SH-SY5Y (cell line): ENCODE data around the gene BACE2.

Experiments used
- GATA2 ChIP-seq: IDR thresholded peaks from 2 replicates; pipeline ENCODE4 v1.6.1; 2011; ENCODE audit warnings: mild to moderate bottlenecking, low read depth, low read length
- GATA3 ChIP-seq: IDR thresholded peaks from 2 replicates; pipeline ENCODE4 v1.6.1; 2011; ENCODE audit warnings: low read depth, mild to moderate bottlenecking, low read length, moderate library complexity

The BACE2 gene

DNA sequence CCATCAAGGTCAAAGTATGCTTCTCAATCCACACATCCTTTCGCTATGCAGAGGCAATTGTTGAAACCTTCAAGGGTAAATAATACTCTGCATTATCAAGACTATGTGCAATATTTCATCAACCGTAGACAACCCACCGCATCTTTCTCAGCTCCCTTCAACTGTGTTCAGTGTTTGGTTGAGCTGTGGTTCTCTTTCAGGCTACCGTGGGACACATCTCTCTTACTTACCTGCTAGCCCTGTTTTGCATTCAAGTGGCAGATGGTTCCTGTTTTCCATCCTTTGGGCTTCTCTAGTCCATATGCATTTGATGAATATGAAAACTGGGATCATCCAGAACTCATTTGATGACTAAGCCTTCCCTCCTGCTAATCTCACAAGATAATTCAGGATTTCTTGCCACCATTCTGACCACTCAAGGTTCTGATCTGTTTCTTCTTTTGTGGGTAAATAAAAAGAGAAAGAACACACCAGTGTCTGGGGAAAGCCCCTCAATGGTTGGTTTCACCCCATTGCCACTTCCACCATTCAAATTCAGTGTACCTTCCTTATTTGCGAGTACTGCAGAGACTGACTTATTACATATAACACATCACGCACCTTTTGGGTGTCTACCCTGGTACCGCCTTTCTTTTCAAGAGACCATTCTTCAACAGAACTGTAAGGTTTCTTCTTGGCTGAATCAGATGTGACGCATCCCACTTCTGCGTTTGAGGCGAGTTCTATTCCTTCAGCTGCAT lies 61.7 kb downstream of the BACE2 start:
- TF ChIP-seq GATA2, result no peak
- no peak for TF ChIP-seq GATA3

DNA sequence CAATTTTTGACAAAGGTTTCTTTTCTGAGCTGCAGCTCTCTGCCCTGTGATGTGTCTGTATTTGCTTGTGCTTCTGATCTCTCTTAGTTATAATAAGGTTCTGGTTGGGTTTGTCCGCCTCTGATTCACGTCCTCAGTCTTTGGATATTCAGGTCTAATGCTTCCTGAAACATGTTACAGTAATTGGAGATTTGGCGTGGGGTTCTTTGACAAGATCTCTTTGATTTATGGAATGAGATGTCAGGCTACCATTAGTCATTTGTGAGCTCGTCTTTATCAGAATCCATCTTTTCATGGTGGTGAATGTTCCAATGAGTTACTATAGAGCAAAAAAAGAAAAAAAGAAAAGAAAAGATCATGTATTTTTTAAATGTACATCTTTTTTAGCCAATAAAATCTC lies 62.5 kb downstream of the BACE2 start:
- TF ChIP-seq GATA3, result no peak
- no peak for TF ChIP-seq GATA2

DNA sequence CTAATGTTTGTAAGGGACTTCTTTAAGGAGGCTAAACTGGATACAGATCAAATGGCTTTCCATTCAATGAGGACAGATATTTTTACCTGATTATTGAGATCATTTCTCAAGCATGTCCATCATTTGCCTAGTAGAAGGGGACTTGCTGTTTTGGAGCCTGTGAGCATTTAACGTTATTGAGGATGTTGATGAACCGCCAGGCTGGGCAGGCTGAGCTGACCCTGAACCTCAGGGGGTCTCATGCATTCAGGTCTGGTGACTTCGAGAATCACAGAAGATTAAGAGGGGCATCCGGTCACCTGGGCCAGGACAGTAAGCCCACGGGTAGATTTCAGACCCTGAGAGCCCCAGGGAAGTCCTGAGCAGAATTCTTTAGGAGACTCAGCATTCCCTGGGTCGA lies 63.1 kb downstream of the BACE2 start:
- TF ChIP-seq GATA2 (no peak), GATA3 (no peak)

DNA sequence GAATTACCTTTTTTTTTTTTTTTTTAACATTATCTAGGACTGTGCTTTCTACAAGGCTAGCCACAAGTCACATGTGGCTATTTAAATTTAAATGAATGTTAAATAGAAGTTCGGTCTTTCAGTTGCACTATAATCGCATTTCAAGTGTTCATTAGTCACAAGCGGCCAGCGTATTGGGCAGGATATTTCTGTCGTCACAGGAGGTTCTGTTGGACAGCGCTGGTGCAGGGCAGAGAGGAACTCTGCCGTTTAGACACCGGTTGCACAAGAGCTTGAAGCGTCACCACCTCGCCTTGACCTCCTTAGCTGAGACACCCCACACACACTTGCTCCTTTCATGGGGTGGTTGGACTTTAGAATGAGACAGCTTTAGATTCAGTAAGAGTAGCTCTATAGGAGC lies 64.1 kb downstream of the BACE2 start:
- TF ChIP-seq GATA3 (no peak), GATA2 (no peak)

DNA sequence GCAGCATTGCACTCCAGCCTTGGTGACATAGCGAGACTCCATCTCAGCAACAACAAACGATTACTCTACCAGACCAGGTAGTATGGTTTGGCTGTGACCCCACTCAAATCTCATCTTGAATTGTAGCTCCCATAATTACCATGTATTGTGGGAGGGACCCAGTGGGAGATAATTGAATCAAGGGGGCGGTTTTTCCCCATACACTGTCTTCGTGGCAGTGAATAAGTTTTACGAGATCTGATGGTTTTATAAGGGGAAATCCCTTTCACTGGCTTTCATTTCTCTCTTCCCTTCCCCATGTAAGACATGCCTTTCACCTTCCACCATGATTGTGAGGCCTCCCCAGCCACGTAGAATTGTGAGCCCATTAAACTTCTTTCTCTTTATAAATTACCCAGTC lies 66.0 kb downstream of the BACE2 start:
- TF ChIP-seq GATA3, result no peak
- no peak for TF ChIP-seq GATA2

DNA sequence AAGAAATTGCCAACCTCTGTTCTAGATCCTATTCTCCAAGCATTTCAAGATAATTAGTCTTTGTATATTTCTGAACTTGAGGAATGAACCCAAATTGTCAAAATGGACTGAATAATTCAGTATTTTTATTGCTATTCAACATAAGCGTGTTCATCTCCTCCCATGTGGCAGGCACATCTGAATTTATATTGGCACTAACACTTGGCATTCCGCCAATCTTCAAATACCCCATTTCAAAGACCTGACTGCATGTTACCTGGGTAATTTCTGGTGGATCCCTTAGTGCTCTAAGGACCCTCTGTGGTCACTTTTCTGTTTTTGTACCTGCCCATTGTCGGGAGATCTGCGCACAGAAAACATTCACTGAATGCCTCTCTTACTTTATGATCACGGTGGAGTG lies 66.6 kb downstream of the BACE2 start:
- TF ChIP-seq GATA3 (no peak), GATA2 (no peak)

DNA sequence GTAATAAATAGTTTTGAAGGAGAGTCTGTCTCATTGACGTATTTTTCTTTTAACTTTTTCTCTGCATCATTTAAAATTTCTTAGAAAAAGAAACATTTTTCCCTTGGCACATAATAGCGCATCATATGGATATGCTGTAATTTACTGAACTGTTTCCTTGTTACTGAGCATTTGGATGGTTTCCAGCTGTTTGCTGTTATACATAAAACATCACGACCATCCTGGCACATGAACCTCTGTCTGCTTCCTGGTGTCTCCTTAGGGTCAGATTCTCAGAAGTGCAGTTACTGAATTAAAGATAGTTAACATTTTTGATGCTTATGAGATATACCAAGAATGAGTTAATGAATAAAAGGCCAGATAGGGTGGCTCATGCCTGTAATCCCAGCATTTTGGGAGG lies 67.2 kb downstream of the BACE2 start:
- TF ChIP-seq GATA3, result no peak
- no peak for TF ChIP-seq GATA2

DNA sequence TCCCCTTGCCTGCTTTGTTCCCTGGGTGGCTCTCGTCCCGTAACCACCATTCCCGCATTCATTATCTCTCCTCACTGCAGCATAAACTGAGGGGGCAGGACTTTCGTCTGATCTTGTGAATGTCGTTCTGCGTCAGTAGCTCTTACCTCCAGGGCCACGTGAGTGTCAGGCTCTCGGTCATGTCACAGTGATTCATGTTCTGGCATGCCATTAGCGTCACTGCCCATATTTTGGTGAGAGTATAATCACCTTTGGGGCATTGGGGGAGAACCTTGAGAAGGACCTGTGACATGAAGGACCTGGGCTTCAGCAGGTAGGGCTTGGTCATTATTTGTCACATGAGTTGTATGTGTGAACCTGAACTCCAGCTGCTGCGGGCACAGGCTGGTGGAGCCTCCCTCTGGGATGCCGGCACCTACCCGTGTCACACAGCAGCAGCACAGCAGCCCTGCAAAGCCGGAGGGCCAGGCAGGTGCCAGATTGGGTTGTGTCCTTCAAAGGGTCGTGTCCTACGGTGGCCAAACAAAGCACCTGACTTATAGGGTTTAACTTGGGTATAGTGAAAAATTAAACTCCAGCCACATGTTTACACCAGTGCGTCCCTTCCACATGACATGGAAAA lies 68.5 kb downstream of the BACE2 start:
- no peak for TF ChIP-seq GATA2
- no peak for TF ChIP-seq GATA3

DNA sequence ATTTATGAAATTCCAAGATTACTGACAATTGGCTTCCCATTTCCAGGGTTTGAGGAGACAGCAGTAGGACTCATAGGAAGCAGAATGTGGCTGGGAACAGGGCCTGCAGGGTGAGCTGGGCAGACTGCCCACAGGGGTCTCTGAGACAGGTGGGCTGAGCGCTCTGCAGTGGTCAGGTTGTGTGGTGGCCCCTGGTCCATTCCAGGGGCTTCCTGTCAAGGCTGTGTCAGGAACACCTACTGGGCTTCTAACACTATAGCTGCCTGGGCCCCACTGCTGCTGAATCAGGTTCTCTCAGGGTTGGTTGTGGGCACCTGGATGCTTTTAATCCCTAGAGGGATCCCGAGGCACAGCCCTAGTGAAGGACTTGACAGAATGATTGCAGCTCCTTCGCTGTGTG lies 72.1 kb downstream of the BACE2 start:
- TF ChIP-seq GATA3 (no peak), GATA2 (no peak)

DNA sequence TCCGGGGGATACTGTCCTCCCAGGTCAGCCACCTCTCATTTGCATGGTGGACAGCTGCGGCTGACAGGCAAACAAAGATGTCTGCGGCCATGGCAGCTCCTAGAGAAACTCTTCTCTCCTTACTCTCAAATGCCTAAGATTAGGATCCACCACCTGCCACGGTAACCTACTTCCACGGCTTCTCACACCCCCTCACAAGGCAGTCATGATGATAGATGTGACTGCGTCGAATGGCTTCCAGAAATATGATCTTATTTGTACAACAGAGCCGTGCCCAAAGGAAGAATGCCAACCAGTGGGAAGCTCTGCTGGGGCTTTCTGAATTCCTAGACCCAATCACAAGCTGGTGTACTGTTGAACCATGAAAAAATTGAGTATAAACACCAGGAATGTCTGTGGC lies 73.4 kb downstream of the BACE2 start:
- TF ChIP-seq GATA2 (no peak), GATA3 (no peak)

DNA sequence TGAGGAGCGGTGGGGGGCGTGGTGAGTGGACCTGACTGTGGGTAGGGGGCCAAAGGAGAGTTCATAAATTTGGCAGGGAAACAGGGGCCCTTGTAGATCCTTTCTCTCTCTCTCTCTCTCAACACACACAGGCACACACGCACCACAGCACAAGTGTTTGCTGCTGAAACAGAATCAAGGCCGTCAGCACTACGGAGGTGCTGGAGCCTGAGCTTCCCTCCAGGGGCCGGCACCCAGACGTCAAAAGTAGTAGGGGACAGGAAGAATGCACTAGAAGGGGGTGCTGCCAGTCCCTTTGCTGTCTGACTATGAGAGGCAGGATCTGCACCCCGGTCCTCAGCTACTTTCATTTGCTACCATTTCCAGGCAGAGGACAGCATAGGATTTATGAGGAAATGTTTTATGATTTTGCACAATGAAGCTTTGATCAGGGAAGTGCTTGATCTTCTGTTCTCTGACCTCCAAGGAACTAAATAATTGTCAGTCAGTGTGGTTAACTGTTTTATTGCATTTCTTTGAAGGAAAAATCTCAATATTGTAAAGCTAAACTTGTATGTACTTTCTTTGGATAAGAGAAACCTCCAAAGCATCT lies 74.4 kb downstream of the BACE2 start:
- TF ChIP-seq GATA3, result no peak
- TF ChIP-seq GATA2, result no peak

DNA sequence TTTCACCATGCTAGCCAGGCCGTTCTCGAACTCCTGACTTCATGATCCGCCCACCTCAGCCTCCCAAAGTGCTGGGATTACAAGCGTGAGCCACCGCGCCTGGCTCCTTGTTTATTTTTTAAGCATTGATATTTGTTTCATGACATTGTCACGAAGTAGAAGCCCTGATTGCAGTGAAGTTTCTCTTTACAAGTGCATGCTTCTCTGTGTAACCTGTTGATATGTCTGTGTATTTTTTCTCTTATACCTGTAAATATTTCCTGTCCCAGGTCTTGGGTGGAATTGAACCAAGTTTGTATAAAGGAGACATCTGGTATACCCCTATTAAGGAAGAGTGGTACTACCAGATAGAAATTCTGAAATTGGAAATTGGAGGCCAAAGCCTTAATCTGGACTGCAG lies 75.1 kb downstream of the BACE2 start:
- TF ChIP-seq GATA2, result no peak
- no peak for TF ChIP-seq GATA3

DNA sequence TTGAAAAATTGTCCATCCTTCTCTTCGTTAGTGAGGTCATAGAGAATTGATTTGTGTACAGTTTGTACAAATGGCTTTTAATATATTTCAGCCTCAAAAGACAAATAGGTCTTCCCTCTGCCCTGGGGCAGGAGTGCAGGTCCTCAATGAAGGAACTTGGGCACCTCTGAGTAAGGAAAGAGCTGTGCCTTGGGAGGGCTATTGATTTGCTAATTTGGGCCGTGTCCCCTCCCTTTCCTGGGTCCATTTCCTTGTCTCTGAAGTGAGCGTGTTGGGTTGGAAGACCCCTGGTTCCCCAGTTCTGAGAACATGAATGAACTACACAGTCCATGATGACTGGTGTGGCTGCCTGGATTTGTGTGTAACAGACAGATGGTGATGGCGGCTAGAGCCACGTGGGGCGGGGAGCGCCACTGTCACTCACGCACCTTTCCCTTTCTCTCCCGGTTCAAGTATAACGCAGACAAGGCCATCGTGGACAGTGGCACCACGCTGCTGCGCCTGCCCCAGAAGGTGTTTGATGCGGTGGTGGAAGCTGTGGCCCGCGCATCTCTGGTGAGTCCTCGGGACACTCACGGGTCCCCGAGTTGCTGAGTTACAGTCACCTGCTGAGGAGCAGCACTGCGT lies 77.7 kb downstream of the BACE2 start:
- no peak for TF ChIP-seq GATA3
- TF ChIP-seq GATA2, result no peak

DNA sequence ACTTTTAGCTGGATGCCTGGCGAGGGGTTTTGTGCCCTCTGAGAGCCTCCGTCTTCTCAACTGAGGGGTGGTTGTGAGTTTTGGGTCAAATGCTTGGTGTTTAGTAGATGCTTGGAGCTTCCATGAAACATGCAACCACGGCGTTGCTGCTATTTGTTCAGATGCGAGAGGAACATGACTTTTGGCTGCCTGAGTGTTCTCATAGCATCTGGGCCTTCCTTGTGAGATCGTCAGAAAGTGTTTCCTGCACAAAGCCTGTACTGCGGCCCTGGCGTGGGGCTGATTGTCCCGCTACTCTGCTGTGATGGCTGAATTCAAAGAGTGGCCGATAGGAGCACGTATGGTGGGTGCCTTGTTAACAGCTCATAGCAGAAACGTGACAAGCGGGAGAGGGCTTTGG lies 78.8 kb downstream of the BACE2 start:
- TF ChIP-seq GATA2 (no peak), GATA3 (no peak)

DNA sequence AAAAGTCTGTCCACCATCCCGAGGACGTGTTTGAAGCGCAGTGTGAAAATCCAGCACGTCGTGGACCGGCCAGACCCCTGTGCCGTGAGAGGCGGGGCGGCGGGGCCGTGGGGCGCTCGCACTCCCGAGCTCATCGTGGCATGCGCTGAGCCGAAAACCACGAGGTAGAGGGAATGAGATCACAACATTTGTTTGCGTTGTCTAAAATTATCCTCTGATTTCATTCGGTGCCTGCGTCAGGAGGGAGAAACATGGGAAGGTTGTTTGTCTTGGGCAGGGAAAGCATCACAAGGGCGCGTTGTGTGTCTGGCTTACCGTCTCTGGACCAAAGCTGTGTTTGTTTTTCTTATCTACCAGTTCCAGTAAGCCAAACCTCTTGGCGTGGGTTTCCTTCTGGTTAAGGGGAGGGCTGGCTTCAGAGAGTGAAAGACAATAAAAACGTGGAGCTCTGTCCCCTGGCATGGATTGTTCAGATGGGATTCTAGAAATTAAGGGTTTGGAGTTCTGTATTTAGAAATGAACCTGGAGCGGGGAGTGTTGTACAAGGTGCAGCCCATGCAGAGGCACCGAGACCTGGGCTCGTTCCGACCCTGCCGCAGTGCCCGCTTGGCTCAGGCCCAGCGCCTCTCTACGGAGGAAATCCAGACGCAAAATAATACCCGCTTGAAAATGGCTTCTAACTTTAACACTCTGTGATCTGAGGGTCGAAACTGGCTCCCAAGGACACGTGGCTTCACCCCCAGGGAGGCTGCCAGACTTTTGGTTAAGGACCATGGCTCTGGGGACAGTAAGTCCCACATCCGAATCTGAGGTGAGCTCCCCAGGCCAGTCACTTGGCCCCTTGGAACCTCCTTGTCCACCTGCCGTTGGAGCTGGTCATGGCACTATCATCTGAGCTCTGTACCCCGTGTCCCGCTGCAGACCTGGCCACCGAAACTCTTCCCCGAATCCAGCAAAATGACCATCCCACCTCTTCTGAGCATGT lies 79.9 kb downstream of the BACE2 start:
- TF ChIP-seq GATA2 (no peak), GATA3 (no peak)
